ENCODE data around the gene LTBR.

The LTBR gene

GRCh38 chr12:6386491-6386890 lies 2.5 kb downstream of the LTBR start:
- DNase-seq (ENCODE audit: low read depth): no peak
- no peak for TF ChIP-seq CTCF (conservative IDR thresholded peaks at IDR 0.05; ENCODE audit: control insufficient read depth, insufficient read depth, low read depth, low read length)
- no peak overlapping the region for H3K4me3 ChIP-seq (ENCODE audit: control insufficient read depth, low read depth, low read length)

GRCh38 chr12:6387541-6387940 lies 3.6 kb downstream of the LTBR start:
- H3K4me3 ChIP-seq (ENCODE audit: control insufficient read depth, low read depth, low read length): no peak overlapping the region
- DNase-seq (ENCODE audit: low read depth): no peak
- TF ChIP-seq CTCF (conservative IDR thresholded peaks at IDR 0.05; ENCODE audit: control insufficient read depth, insufficient read depth, low read depth, low read length): no peak

- TF ChIP-seq CTCF (conservative IDR thresholded peaks at IDR 0.05; ENCODE audit: control insufficient read depth, insufficient read depth, low read depth, low read length): no peak
- H3K4me3 ChIP-seq (ENCODE audit: control insufficient read depth, low read depth, low read length): no peak overlapping the region
- no peak for DNase-seq (ENCODE audit: low read depth)
These were observed 6.3 kb downstream of the LTBR start for GRCh38 chr12:6390084-6390799.

GRCh38 chr12:6391013-6391412 lies 7.1 kb downstream of the LTBR start:
- no peak for TF ChIP-seq CTCF (conservative IDR thresholded peaks at IDR 0.05; ENCODE audit: control insufficient read depth, insufficient read depth, low read depth, low read length)
- DNase-seq (ENCODE audit: low read depth): no peak
- H3K4me3 ChIP-seq (ENCODE audit: control insufficient read depth, low read depth, low read length): no peak overlapping the region

- no peak for TF ChIP-seq CTCF (conservative IDR thresholded peaks at IDR 0.05; ENCODE audit: control insufficient read depth, insufficient read depth, low read depth, low read length)
- H3K4me3 ChIP-seq (ENCODE audit: control insufficient read depth, low read depth, low read length): no peak overlapping the region
- DNase-seq (ENCODE audit: low read depth): no peak
These were observed 8.5 kb downstream of the LTBR start for GRCh38 chr12:6392504-6392903.

- H3K4me3 ChIP-seq (ENCODE audit: control insufficient read depth, low read depth, low read length): no peak overlapping the region
- no peak for DNase-seq (ENCODE audit: low read depth)
- TF ChIP-seq CTCF (conservative IDR thresholded peaks at IDR 0.05; ENCODE audit: control insufficient read depth, insufficient read depth, low read depth, low read length): no peak
These were observed 9.1 kb downstream of the LTBR start for GRCh38 chr12:6393109-6393508.

GRCh38 chr12:6394398-6394797 lies 10.4 kb downstream of the LTBR start:
- TF ChIP-seq CTCF (conservative IDR thresholded peaks at IDR 0.05; ENCODE audit: control insufficient read depth, insufficient read depth, low read depth, low read length): no peak
- H3K4me3 ChIP-seq (ENCODE audit: control insufficient read depth, low read depth, low read length): no peak overlapping the region
- no peak for DNase-seq (ENCODE audit: low read depth)

Data from fibroblast of mammary gland (primary cell).